Retinal pigment epithelial cell (primary cell): ENCODE measurements around the gene USP4.
"Not testable (repeated sequence)": the region's sequence is repeated elsewhere in the genome, so short reads cannot be mapped to it uniquely, and the experiment has no call there.

ENCODE experiments used
- DNase-seq: peaks from one replicate; pipeline ENCODE4 v3.0.0-alpha.2; 2010; ENCODE audit warnings: low read depth
- H3K4me3 ChIP-seq: 2 replicates; pipeline ENCODE4 v1.5.1; 2011; ENCODE audit warnings: mild to moderate bottlenecking, low read length, control low read depth, moderate library complexity
- CTCF ChIP-seq: conservative IDR thresholded peaks from 2 replicates; pipeline ENCODE4 v1.5.1; 2011; ENCODE audit warnings: low read depth, low read length, control low read depth, inconsistent platforms

USP4 gene

GRCh38 chr3:49253512-49253911 lies 86.3 kb downstream of the USP4 start:
- TF ChIP-seq CTCF = no peak
- DNase-seq = no peak
- H3K4me3 ChIP-seq = no peak overlapping the region

- no peak for DNase-seq
- no peak overlapping the region for H3K4me3 ChIP-seq
- TF ChIP-seq CTCF = no peak
These were observed 91.0 kb downstream of the USP4 start for GRCh38 chr3:49248840-49249227.

- DNase-seq = no peak
- no peak overlapping the region for H3K4me3 ChIP-seq
- no peak for TF ChIP-seq CTCF
These were observed 95.2 kb downstream of the USP4 start for GRCh38 chr3:49244581-49245205.

GRCh38 chr3:49240091-49240490 lies 99.8 kb downstream of the USP4 start:
- DNase-seq, H3K4me3 ChIP-seq: not testable (repeated sequence)

DNA sequence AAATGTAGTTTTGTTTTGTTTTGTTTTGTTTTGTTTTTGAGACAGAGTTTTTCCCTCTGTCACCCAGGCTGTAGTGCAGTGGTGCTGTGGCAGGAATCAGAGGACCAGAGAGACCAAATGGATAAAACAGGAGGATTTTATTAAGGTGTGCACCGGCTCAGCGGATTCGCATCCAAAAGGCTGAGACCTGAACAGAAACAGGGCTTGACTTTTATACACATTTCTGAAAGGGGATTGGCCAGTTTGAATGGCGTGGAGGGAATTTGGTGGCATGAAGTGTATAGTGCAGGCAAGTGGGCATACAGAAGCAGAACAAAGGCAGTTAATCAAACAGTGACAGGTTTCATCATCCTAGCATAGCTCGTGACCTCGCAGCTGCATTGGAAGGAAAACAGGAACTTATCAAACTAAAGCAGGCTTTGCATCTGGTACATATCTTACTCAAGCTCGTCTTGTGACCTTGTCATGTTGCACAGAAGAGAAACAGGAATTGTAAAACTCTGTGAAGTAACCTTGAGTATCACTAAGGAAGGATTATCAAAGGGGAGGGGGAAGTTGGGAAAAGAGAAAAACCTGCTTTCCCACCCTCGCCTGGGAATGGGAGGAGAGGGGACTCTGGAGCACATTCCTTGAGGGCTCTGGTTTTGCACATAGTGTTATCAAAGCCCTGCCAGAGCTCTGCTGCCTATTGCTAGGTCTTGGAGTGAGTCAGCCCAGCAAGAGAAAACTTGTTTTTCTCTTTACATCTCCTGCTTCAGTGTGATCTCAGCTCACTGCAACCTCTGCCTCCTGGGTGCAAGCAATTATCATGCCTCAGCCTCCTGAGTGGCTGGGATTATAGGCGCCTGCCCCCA lies 101.4 kb downstream of the USP4 start:
- TF ChIP-seq CTCF = no peak
- DNase-seq = peak; percentile 81
- H3K4me3 ChIP-seq = no peak overlapping the region

DNA sequence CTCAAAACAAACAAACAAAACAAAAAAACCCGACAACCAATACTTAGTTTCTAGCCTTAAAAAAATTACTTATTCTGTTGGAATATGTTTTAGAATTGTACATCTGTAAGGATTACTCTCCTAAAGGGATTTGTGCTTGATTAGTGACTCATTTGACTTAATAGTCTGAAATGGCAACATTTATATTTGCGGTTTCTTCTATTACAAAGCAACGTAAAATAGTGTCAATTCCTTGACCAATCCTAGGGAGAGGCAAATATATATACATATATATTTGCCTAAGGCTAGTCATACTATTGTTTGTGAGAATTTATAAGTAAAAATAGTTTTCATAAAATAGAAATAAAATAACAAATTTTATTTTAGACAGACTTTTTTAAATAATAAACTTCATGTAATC lies 102.5 kb downstream of the USP4 start:
- no peak overlapping the region for H3K4me3 ChIP-seq

DNA sequence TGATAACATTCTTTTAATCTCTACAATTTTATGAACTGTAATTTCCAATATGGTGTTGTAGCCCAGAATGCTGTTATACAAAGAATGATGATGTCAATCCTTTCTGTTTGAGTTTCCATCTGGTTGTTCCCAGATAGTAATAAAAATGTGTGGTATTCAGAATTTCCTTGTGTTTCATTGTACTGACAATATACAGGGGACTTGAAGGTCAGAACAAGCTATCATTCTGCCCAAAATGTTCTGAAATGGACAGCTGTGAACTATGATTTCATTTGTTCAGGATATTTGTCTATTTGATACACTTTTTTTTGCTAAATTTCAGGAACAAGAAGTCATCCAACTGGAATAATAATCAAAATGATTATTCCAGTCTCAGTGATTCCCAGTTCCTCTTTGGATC lies 103.6 kb downstream of the USP4 start:
- no peak for TF ChIP-seq CTCF
- no peak overlapping the region for H3K4me3 ChIP-seq
- no peak for DNase-seq

More for the DNA sequence above, 102.5 kb downstream of the USP4 start:
- DNase-seq = no peak
- no peak for TF ChIP-seq CTCF

DNA sequence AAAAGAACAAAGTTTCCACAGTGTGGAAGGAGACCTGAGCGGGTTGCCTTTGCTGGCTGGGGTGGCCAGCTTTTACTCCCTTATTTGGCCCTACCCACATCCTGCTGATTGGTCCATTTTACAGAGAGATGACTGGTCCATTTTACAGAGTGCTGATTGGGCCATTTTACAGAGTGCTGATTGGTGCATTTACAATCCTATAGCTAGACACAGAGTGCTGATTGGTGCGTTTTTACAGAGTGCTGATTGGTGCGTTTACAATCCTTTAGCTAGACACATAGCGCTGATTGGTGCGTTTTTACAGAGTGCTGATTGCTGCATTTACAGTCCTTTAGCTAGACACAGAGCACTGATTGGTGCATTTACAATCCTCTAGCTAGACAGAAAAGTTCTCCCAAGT lies 111.0 kb downstream of the USP4 start:
- DNase-seq, H3K4me3 ChIP-seq: not testable (repeated sequence)
